ENCODE data around the gene VSIG2.

DNA sequence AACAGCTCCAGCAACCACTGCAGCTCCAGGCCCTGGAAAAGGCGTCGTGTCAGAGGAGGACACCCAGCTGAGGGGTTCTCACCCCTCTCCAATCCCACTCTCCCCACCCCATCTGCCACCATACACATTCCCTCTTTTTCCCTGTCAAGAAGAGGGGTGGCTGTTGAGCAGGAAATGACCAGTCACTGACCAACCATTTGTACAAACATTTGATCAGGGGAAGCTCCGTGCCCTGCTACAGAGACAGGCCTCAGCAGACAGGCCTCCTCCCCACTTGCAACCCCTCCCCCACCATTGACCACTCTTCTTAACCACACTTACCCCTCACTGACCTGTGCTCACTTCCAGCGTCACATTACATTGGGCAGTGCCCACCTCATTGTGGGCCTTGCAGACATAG, 2.3 kb upstream of the VSIG2 start:
- TF ChIP-seq EZH2 (IDR thresholded peaks at IDR 0.05; ENCODE audit: low read length, missing control alignments): no peak
- TF ChIP-seq CTCF (conservative IDR thresholded peaks at IDR 0.05 in 1 of 2, IDR thresholded peaks at IDR 0.05 in 1 of 2; ENCODE audit: low read depth in 1 of 2, low read length in 2 of 2): no peak

All from fibroblast of lung (primary cell).